ENCODE data around the gene MAP2K5.

MAP2K5 gene

DNA sequence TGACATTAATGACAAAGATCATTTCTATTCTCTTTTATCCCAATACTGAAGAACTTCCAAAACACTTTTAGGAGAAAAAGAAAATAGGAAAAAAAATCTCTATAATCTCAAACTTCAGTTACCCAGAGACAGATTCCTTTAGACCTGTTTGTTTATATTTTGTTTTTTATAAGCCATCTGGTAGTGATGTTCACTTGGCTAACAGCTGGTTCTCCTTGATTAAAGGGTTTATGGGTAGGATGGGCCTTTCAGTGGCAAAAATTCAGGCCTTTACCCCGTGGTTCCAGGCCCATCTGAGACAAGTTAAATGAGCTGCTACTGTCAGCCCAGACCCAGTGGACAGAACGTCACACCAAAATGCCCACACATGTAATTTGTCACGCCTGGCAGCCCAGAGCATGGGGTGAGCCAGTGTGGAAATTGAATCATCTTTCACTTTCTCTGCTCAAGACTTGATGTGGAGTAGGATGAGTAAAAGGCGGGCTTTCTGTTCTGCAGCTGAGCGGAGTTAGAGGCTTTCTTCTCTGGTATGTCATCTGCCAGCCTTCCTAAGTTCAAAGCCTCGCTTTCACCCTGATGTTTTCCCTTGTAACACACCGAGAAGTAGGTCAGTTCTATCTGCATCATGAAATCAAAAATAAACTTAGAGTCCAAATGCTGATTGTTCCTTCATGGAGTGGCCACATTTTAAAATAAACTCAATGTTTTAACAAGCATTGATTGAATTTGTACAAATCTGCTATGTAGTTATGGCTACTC lies 220.3 kb downstream of the MAP2K5 start:
- DNase-seq: no peak

DNA sequence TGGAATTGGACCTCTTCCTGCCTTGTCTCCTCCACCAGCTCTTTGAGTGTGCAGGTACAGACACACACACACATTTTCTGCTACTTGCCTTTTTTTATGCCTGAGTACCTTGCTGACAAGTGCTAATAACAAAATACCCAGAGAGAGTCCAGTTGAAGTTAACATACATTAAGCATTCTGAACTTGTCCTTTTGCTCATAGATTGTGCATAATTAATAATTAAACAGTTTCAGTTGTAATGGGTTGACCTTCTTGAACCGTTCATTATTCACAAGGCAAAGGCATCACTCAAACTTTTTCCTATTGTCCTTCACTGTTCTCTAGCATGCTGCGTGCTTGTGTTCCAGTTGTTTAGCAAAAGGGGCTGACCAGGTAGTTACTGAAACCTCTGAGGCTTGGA lies 223.2 kb downstream of the MAP2K5 start:
- DNase-seq: no peak

DNA sequence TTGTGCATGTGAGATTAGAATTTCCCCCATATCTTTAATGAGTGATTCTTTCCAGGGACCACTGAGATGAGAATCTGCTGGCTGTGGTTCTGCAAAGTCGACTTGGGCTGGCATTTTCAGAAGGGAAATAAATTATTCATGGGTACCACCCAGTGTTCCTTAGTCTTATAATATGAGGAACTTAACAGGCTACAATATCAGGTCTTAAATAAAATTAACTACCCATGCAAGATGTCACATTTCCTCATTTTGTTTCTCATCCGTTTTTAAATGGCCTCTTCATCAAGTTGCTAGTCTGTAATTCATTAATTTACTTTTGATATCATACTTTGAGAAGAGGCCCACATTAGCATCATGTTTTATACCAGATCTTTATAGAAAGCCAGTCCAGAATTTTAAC lies 224.5 kb downstream of the MAP2K5 start:
- no peak for DNase-seq

DNA sequence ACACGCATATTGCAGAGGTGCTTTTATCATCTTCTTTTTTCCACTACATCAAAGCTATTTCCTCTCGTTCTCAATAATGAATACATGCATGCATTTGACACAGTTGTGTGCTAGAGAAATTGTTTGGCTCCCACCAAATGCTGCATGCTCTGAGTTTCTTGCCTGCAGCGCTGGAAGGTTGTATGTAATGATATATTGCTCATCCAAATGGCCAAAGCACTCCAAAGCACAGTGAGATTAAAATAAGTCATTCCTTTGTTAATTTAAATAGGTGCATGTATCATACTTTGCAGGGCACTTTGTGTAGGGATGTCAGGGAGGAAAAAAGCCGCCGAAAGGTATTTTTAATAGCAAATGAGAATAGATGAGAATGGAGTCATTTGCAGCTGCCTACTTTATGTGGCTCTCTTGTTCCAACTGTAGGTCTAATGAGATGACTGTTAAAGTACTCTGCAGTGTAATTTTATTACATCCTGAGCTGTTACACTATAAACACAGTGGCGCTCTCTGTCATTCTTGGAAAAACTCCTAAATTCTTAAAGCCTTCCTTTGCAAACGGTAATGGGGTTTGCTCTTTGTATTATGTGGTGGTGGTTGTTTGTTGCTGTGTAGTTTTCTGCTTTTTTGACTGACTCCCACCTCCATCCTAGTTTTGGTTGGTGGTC lies 225.9 kb downstream of the MAP2K5 start:
- no peak for DNase-seq

DNA sequence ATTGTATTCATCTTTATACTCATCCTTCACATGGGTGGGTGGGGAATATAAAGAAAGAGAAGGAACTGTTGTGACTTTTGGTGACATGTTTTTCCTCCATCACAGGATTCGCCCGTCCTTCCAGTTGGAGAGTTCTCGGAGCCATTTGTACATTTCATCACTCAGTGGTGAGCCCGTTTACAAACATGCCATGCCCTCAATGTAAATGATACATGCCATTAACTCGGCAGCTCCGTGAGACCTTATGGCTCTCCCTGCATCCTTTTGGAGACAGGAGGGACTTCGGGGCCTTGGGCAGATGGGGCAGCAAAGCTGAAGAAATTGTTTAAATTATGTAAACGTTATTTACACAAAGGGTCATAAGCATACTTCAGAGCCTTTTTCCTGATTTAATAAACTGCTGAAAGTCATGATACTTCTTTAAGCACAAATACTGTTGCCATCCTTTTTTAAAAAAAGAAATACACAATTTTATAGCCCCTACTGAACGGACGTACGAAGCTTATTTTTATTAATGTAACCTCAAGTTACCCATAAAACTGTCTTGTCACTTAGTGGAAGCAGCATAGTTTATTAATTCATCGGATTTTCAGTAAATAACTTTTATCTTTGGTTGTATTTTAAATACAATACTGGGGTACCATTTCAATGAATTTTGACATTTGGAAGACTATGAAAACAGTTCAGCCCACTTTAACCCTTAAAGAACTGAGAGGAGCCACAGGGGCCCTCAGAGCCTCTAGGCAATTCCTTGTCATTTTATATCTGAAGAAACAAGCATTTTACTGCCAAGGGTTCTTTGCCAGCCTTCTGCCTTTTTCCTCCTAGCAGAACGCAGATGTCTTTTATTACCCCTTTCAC lies 227.2 kb downstream of the MAP2K5 start:
- no peak for DNase-seq

DNA sequence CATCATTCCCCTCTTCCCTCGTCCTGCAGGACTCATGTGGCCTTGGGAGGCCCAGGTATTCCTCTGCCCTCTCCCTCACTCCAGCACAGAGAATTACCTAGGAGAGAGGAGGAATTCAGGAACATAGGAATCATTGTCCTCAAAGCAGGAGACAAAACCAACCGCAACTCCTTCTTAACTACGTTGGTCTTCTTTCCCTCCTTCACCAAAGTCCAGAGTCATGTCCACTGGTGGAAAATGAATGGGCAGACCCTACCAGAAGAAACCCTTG lies 227.8 kb downstream of the MAP2K5 start:
- no peak for DNase-seq

DNA sequence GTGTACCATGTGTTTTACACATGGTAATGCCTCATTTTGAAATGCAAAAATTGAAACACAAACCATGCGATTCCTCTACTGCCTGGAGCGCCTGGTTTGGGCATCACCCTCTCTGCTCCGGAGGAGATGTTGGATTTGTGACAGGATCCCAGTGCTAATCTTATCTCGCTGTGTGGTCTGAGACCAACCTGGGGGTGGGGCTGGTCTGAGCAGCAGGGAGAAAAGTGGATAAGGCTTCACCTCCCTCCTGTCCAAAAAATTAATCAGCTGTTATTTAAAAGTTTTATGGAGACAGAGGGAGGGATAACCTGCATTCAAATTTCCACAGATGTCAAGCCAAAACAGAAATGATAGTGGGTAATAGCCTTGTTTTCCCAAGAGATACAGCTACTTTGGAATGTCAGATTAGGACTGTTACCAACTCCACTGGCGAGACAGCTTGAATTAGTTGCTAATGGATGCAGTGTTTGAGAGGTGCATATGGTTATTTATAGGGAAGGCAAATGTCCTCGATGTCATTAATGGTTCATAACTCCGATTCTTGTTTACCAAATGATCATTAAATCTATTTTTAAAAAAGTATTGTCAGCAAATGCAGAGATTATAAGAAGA lies 228.8 kb downstream of the MAP2K5 start:
- no peak for DNase-seq

DNA sequence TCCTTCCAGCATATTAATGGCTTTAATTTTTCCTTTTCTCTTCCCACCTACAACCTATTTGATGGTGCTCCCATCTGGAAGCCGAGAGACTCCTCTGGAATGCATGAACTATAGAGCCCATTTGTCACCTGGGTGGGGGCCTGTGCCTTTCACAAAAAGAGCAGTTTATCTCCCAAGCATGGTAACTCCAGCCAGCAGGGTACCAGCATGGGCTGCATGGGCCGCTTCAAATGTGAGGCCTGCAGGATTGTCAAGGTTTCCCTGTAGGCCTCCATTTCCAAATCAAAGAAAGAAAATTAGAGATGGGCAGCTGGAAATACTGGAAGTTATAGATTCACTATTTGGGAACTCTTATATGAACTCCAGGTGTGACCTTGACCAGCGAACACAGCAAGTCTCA lies 232.1 kb downstream of the MAP2K5 start:
- no peak for DNase-seq

DNA sequence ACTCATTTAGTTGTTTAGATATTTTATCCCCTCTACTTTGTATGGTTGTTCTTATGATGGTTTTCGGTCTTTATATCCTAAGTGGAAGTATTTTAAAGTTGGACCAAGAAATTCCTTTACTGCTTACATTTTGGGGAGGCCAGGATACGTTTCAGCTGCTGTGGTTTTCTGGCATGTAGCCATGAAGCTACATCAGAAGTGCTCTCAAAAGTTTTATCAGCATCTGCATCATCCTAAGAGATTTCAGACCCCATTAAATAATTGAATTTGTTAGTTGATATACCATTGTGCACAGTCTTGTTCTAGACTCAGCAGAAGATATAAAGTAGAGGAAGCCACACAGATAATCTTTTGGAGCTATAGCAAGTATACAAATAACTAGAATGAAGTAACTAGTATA lies 232.7 kb downstream of the MAP2K5 start:
- no peak for DNase-seq

DNA sequence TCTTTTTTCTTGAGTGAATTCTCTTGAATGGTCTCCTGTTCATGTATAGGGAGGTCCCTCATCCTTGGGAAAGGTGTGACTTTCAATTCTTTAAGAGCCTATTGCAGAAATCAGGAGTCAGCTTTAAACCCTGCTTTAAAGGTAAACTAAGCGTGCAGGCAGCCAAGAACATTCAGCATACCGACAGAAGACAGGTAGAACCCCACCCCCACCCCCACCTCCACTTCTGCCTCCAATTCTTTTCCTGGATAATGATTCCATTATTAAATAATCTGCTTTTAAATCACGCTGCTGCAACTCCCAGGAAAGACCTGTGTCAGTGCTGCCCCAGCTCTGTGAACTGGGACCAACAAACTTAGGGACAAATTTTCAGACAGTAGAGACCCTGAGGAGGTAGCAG lies 233.5 kb downstream of the MAP2K5 start:
- no peak for DNase-seq

DNA sequence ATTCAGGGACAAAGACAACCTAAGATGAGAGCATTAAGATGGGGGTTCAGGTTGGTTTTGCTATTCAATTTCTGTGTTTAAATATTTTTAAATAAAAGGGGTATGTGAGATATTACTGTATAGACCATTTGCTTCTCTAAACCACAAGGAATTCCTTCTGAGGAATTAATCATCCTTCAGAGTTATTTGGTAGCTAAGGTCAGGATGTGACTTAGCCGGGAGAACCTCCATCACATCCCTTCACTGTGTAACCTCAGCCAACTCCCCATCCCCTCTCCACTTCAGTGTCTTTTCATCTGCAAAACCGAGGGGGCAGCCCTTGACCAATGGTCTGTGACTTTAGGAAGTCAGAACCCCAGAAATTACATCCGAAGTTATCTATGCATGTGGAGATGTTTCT lies 234.1 kb downstream of the MAP2K5 start:
- DNase-seq: no peak

DNA sequence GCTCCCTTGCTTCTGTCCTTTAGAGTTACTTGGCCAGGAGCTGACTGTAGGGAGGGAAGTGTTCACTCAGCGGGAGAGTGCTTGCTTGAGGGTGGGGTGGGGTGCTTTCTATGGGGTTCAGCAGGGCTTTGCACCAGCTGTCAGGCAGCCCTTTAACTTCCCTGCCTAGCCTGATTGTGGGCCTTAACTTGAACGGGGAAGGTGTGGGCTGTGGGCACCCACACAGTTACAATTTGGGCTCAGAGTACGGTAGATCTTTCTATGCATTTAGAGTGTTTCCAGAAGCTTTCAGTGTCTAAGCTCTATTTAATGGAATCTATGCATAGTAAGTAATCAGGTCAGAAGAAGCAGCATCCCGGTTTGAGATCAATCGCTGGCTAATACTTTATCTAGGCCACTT lies 234.6 kb downstream of the MAP2K5 start:
- no peak for DNase-seq

DNA sequence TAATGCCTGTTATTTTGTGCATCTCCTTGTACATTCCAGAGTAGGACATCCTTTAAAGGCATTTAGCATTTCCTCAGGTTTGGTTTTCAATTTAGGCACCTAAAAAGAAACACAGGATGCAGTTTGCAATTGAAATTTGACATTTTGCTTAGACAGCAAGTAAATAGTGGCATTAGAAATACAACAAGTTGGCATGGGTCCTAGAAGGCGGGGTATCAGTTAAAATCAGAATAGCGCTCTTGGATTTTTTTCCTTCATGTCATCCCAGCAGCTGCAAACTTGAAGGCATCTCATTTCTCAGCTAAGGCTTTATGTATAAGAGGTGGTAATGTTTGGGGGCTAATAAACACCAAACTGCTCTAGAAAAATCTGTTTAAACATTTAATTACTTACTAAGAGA lies 235.3 kb downstream of the MAP2K5 start:
- DNase-seq: no peak

DNA sequence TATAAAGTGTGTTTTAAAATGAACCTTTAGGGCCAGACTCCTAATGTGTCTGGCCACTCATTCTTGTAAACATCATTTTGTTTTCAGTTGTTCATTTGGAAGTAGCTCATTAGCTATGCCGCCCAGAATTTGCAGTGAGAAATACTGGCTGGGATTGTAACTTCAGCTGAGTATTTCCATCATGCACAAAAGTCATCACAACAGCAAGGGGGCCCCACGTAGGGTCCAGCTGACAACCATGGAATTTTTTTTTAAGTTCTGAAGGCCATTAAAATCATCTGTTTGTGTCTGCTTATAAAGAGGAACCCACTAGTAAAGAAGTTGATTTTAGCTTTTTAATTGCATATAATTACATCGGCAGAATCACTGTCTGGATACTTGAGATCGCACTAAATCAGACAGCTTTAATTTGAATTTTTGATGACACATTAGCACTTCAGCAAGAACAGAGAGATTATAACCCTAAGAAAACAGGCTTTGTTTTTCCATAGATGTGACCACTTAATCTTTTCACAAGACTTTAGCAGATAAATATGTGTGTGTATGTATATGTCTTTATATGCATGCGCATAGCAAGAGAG lies 236.6 kb downstream of the MAP2K5 start:
- DNase-seq: no peak

DNA sequence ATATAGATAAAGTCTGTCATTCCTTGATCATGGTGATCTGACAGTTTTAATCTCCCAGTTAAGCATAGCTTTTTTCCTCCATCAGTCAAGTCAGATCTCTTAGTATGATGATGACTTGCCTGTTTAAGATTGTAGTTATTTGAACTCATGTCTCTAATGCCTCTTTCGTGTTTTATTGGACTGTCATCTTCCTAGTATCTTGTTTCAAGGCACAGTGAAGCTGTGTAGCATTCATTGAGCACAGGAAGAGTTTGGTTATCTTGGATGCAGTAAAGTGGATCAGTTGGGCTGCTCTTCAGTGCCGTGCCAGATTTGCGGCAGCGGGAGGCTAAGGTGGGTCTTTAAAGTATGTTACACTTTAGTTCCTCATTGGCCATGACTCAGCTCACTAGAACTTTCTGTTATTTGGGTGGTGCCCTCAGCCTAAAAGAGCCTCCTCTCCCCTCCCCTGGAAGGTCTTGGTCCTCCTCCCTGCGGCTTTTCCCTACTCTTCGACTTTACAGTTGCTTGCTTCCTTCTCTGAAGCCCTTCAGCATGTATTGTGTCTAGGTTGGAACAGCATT lies 237.1 kb downstream of the MAP2K5 start:
- DNase-seq: no peak

DNA sequence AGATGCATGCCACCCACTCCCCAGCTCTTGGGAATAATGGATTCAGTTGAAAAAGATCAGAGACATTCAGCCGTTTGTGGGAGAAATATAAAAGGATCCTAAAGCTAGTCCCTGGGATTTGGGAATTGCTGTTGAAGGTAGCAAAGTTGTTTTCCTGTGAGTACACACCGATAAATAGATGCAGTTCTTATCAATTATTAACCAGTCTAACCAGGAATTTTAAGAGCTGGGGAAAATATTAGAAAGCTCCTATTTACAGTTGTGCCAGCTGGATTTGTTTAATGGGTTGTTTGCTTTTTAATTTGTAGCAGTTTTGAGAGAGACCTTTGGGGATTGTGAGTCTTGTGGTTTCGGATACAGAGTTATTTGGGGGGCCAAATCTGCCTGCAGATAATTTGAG lies 238.6 kb downstream of the MAP2K5 start:
- no peak for DNase-seq

DNA sequence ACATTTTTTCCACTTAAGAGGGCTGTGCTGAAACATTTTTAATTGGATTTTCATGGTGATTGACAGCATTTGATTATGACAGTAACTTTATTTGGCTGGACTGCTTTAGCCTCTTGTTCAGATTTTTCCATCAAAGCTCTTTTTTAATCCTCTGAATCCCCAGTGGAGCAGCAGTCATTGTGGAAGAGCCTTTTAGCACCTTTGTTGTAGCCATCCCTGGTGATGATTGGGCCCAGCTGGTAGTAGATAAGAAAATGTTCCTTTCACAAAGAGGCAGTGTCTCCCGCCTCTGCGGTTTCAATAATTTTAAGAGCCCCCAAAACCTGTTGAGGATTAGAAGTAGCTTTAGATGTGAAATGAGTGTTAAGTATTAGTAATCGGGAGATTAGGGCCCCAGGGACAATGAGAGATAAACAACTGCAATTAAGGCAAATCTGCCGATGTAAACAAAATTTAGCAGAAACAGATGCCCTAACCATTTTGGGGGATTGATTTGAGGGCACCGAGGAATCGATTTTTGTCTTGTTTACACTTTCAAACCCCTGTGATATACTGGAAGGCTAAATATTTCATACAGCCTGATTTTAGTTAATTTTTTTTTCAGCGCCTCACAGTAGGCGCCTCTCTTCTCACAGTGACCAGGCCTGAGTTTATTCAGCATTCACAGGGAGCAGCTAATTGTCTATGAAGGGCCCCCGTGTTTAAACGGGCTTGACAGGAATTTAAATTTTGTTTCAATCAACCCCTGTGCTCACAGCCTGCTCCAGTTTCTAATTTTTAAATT lies 239.6 kb downstream of the MAP2K5 start:
- DNase-seq: no peak

DNA sequence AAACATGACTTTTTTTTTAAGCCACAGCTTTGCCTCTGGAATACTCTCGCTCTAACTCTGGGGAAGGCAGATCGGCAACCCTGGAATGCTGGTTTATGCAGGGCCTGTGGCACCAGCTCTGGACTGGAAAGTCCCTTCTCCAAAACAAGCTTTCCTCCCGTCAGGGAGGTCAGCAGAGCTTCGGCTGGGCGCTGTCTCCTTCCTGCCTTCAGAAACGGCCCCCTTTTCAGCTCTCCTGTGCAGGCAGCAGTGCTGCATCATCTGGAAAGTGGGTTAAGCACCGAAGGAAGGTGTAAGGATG lies 240.1 kb downstream of the MAP2K5 start:
- DNase-seq: no peak

DNA sequence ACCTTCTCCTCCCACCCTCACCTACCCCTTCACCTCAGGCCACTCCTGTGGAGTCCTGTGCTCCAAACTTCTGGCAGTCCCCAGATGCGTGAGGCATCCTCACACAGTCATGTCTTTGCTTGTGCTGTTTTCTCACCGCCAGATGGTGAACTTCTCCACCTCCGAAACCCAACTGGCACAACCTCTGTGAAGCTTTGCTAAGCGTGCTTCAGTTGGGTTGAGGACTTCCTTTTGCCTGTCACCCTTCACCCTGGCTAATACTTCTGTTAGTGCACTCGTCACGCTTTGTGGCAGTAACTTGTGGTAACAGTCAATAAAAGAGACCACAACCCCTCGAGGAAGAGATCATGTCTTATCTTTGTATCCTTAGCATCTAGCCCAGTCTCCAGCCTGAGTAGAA lies 240.8 kb downstream of the MAP2K5 start:
- DNase-seq: peak; percentile 10

DNA sequence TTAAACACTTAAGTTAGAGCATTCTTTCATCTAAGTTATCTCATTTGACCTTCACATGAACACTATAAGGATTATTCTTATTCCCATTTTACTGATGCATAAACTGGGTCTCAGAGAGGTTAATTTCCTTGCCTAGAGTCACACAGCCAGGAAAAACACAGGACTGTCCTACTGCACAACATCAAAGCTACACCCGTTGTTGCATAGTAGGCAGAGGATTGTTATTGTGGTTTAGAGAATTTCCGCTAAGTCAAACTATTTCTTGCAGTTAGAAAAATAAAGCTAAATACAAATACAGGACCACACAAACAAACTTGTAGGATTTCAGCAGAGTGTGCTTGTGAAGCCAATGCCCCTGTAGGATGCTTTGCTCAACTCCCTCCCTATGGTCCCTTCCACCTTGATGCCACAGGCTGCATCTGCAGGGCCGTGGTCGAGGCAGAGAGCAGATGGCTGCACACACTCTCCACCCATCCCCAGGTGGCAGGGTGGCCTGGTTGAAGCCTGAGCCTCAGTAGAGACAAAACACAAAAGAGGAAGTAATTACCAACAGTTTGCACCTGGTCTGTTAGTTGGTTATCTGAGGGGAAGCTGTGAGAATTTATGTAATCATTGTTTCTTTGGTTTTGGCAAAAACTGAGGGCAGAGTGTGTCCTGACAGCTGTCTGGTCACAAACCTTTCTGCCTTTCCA lies 241.7 kb downstream of the MAP2K5 start:
- no peak for DNase-seq

DNA sequence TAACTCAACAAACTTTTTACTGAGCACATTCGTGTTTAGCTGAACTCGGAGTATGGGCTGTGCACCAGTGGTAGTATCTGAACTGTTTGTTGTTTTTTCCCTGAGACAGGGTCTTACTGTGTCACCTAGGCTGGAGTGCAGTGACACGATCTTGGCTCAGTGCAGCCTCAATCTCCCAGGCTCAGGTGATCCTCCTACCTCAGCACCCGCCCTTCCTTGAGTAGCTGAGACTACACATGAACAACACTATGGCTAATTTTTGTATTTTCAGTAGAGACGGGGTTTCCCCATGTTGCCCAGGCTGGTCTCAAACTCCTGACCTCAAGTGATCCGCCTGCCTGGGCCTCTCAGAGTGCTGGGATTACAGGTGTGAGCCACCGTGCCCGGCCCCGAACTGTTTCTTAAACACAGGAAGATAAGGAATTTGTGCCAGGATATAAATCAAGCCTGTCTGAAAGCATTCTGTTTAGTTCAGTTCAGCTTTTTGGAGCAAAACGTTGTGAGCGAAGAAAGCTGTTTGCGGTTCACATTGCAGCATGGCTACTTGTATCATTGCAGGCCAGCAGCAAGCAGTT lies 242.4 kb downstream of the MAP2K5 start:
- no peak for DNase-seq
